Stimulated activated CD8-positive, alpha-beta memory T cell treated with anti-CD3 and anti-CD28 coated beads, Interleukin-12 subunit alpha, Interleukin-12 subunit beta, amount 100 ng/mL, for 4 hours (primary cell): Measurements from ENCODE around the gene MOCS1.

Source experiments
- DNase-seq: peaks from one replicate; pipeline ENCODE4 v3.0.0-alpha.2; 2020; ENCODE audit warnings: low read depth

MOCS1 gene

GRCh38 chr6:39948199-39948791, 14.0 kb upstream of the MOCS1 start:
- DNase-seq: no peak

GRCh38 chr6:39947611-39948068, 13.4 kb upstream of the MOCS1 start:
- no peak for DNase-seq

- no peak for DNase-seq
These were observed 11.4 kb upstream of the MOCS1 start for GRCh38 chr6:39945626-39946025.

GRCh38 chr6:39942903-39943580, 8.8 kb upstream of the MOCS1 start:
- DNase-seq: no peak

GRCh38 chr6:39941820-39942219, 7.6 kb upstream of the MOCS1 start:
- DNase-seq: no peak

GRCh38 chr6:39941138-39941537, 6.9 kb upstream of the MOCS1 start:
- no peak for DNase-seq

- no peak for DNase-seq
These were observed 4.8 kb upstream of the MOCS1 start for GRCh38 chr6:39938773-39939654.

- DNase-seq: no peak
These were observed 3.5 kb upstream of the MOCS1 start for GRCh38 chr6:39937686-39938333.

GRCh38 chr6:39936857-39937256, 2.6 kb upstream of the MOCS1 start:
- DNase-seq: no peak

GRCh38 chr6:39935241-39935640, 979 bp upstream of the MOCS1 start:
- DNase-seq: no peak

- no peak for DNase-seq
These were observed 562 bp downstream of the MOCS1 start for GRCh38 chr6:39933669-39934130.

- DNase-seq: no peak
These were observed 1.8 kb downstream of the MOCS1 start for GRCh38 chr6:39932386-39932910.

- DNase-seq: no peak
These were observed 2.7 kb downstream of the MOCS1 start for GRCh38 chr6:39931607-39932006.

GRCh38 chr6:39930540-39930939, 3.7 kb downstream of the MOCS1 start:
- DNase-seq: no peak

GRCh38 chr6:39929733-39930461, 4.4 kb downstream of the MOCS1 start:
- no peak for DNase-seq

GRCh38 chr6:39929039-39929732, 5.1 kb downstream of the MOCS1 start:
- DNase-seq: no peak

GRCh38 chr6:39927159-39927558, 7.1 kb downstream of the MOCS1 start:
- no peak for DNase-seq

- DNase-seq: no peak
These were observed 7.6 kb downstream of the MOCS1 start for GRCh38 chr6:39926668-39927067.

GRCh38 chr6:39925931-39926290, 8.4 kb downstream of the MOCS1 start:
- no peak for DNase-seq

- no peak for DNase-seq
These were observed 8.9 kb downstream of the MOCS1 start for GRCh38 chr6:39925191-39925930.
